Measurements from ENCODE around the gene TSSC4.

TSSC4 gene

GRCh38 chr11:2417856-2418692 is 17.5 kb downstream of the TSSC4 start:
- no peaks in the 10 kb centered on the region for H3K4me1 ChIP-seq (ENCODE audit: control insufficient read depth, low read depth, low read length)
- H3K27ac ChIP-seq (ENCODE audit: low read length) = no peak overlapping the region
- no peak overlapping the region for H3K9ac ChIP-seq (ENCODE audit: low read length)
- no peaks in the 10 kb centered on the region for H3K36me3 ChIP-seq (ENCODE audit: control insufficient read depth, low read depth, low read length)
- H3K9me3 ChIP-seq (ENCODE audit: control insufficient read depth, low read depth, low read length) = no peaks in the 10 kb centered on the region
- no peaks in the 10 kb centered on the region for H3K27me3 ChIP-seq (ENCODE audit: control insufficient read depth, insufficient read depth, low read length)
- H3K4me3 ChIP-seq (ENCODE audit: low read length) = no peak overlapping the region

- Histone ChIP-seq H3K27ac (ENCODE audit: low read length) (no peak overlapping the region), H3K4me3 (ENCODE audit: low read length) (no peak overlapping the region), H3K27me3 (ENCODE audit: control insufficient read depth, insufficient read depth, low read length) (no peaks in the 10 kb centered on the region), H3K4me1 (ENCODE audit: control insufficient read depth, low read depth, low read length) (no peaks in the 10 kb centered on the region), H3K9me3 (ENCODE audit: control insufficient read depth, low read depth, low read length) (no peaks in the 10 kb centered on the region), H3K9ac (ENCODE audit: low read length) (no peak overlapping the region), H3K36me3 (ENCODE audit: control insufficient read depth, low read depth, low read length) (no peaks in the 10 kb centered on the region)
Observed at GRCh38 chr11:2418693-2419360, 18.3 kb downstream of the TSSC4 start.

- Histone ChIP-seq H3K27ac (ENCODE audit: low read length) (no peak overlapping the region), H3K4me3 (ENCODE audit: low read length) (no peak overlapping the region), H3K36me3 (ENCODE audit: control insufficient read depth, low read depth, low read length) (no peaks in the 10 kb centered on the region), H3K9ac (ENCODE audit: low read length) (no peak overlapping the region), H3K4me1 (ENCODE audit: control insufficient read depth, low read depth, low read length) (no peaks in the 10 kb centered on the region), H3K27me3 (ENCODE audit: control insufficient read depth, insufficient read depth, low read length) (no peaks in the 10 kb centered on the region), H3K9me3 (ENCODE audit: control insufficient read depth, low read depth, low read length) (no peaks in the 10 kb centered on the region)
Observed at GRCh38 chr11:2419638-2420501, 19.3 kb downstream of the TSSC4 start.

GRCh38 chr11:2420502-2421225 is 20.1 kb downstream of the TSSC4 start:
- Histone ChIP-seq H3K27me3 (ENCODE audit: control insufficient read depth, insufficient read depth, low read length) (no peaks in the 10 kb centered on the region), H3K36me3 (ENCODE audit: control insufficient read depth, low read depth, low read length) (no peaks in the 10 kb centered on the region), H3K9me3 (ENCODE audit: control insufficient read depth, low read depth, low read length) (no peaks in the 10 kb centered on the region), H3K9ac (ENCODE audit: low read length) (no peak overlapping the region), H3K4me1 (ENCODE audit: control insufficient read depth, low read depth, low read length) (no peaks in the 10 kb centered on the region), H3K27ac (ENCODE audit: low read length) (no peak overlapping the region), H3K4me3 (ENCODE audit: low read length) (no peak overlapping the region)

DNA sequence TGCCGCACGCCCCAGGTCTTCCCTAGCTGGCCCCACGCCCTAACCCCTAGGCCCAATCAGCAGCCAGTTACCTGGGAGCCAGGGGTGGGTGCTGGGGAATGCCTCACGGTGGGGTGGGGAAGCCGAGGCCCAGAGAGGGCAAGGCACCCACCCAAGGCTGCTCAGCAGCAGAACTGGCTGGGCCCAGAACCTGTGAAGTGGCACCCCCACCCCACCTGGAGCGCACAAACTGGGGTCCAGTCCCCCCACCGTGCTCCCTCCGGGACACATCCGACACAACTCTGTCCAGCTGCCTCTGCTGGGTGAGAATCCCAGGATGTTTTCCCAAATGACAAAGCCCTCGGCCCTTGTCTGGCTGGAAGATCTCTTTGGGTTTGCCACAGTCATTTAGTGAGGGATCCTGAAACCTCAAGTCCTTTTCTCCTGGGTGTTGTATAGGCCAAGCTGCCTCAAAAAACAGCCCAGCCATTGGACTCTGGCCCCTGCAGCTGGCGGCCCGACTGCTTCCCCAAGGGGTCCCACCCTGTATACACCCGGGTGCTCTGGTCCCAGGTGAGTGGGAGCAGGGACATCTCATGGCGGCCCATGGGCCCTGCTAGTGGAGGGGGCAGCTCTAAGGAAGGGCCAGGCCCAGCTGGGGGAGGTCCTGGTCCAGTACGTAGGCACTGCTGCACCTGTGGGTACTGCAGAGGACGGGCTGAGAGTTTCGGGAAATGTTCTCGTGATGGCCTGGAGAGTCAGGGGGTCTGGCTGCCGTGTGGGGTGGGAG is 20.9 kb downstream of the TSSC4 start:
- H3K27me3 ChIP-seq (ENCODE audit: control insufficient read depth, insufficient read depth, low read length) = no peaks in the 10 kb centered on the region
- H3K4me3 ChIP-seq (ENCODE audit: low read length) = no peak overlapping the region
- H3K9ac ChIP-seq (ENCODE audit: low read length) = no peak overlapping the region
- H3K9me3 ChIP-seq (ENCODE audit: control insufficient read depth, low read depth, low read length) = no peaks in the 10 kb centered on the region
- H3K27ac ChIP-seq (ENCODE audit: low read length) = no peak overlapping the region
- no peaks in the 10 kb centered on the region for H3K4me1 ChIP-seq (ENCODE audit: control insufficient read depth, low read depth, low read length)
- no peaks in the 10 kb centered on the region for H3K36me3 ChIP-seq (ENCODE audit: control insufficient read depth, low read depth, low read length)

DNA sequence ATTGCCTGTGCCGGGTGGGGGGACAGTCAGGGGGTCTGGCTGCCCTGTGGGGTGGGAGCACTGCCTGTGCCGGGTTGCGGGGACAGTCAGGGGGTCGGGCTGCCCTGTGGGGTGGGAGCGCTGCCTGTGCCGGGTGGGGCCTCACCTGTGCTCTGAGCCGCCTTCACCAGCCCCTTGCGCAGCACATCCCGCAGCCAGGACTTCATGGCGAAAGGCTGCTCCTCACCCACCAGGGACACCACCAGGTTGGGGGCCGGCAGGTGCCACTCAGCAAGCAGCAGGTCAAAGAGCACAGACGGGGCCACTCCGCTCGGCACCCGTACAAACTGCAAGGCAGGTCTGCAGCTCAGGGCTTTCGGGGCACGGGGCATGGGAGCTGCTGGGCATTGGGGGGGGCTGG is 21.4 kb downstream of the TSSC4 start:
- Histone ChIP-seq H3K36me3 (ENCODE audit: control insufficient read depth, low read depth, low read length) (no peaks in the 10 kb centered on the region), H3K4me3 (ENCODE audit: low read length) (no peak overlapping the region), H3K27me3 (ENCODE audit: control insufficient read depth, insufficient read depth, low read length) (no peaks in the 10 kb centered on the region), H3K9ac (ENCODE audit: low read length) (no peak overlapping the region), H3K9me3 (ENCODE audit: control insufficient read depth, low read depth, low read length) (no peaks in the 10 kb centered on the region), H3K4me1 (ENCODE audit: control insufficient read depth, low read depth, low read length) (no peaks in the 10 kb centered on the region), H3K27ac (ENCODE audit: low read length) (no peak overlapping the region)

GRCh38 chr11:2422461-2423156 is 22.1 kb downstream of the TSSC4 start:
- H3K4me1 ChIP-seq (ENCODE audit: control insufficient read depth, low read depth, low read length) = no peaks in the 10 kb centered on the region
- H3K27ac ChIP-seq (ENCODE audit: low read length) = no peak overlapping the region
- no peak overlapping the region for H3K4me3 ChIP-seq (ENCODE audit: low read length)
- no peaks in the 10 kb centered on the region for H3K36me3 ChIP-seq (ENCODE audit: control insufficient read depth, low read depth, low read length)
- no peaks in the 10 kb centered on the region for H3K9me3 ChIP-seq (ENCODE audit: control insufficient read depth, low read depth, low read length)
- no peaks in the 10 kb centered on the region for H3K27me3 ChIP-seq (ENCODE audit: control insufficient read depth, insufficient read depth, low read length)
- H3K9ac ChIP-seq (ENCODE audit: low read length) = no peak overlapping the region

DNA sequence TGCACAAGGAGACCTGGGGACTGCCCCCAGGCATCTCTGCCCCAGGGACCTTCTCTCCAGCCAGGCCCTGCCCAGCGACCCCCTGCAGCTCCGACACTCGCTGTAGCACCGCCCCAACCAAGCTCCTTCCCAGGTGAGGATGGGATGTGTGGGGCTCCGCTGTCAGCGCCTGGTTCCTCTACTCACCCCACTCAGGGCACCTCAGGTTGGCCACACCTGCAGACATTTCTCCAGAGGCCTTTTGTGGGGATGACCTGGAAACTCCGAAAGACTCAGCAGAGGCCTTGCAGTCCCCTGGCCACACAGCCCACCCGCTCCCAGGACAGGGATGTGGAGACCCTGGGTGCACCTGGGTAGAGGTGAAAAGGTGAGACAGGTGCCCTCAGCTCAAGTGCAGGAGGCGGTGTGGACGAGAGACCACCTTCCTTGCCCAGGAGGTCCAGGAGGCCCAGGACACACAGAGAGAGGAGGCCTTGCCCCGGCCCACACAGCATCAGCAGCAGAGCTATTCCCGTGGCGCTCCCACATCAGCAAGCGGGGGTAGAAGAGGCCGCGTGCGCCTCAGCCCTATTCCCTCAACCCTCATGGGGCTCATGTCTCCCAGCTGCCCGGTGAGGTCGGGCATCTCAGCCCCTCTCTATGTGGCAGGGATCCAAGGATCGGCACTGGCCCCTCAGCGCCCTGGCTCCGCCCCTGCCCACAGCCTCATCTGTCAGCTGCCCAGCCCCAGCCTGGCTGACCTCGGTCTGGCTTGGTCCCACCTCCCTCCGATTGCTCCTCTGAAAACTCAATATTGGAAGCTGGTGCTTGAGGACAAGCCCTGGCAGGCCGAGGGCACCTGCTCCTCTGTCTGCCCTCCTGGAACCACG is 22.8 kb downstream of the TSSC4 start:
- Histone ChIP-seq H3K9ac (ENCODE audit: low read length) (no peak overlapping the region), H3K27ac (ENCODE audit: low read length) (no peak overlapping the region), H3K27me3 (ENCODE audit: control insufficient read depth, insufficient read depth, low read length) (no peaks in the 10 kb centered on the region), H3K36me3 (ENCODE audit: control insufficient read depth, low read depth, low read length) (no peaks in the 10 kb centered on the region), H3K4me1 (ENCODE audit: control insufficient read depth, low read depth, low read length) (no peaks in the 10 kb centered on the region), H3K4me3 (ENCODE audit: low read length) (no peak overlapping the region), H3K9me3 (ENCODE audit: control insufficient read depth, low read depth, low read length) (no peaks in the 10 kb centered on the region)

DNA sequence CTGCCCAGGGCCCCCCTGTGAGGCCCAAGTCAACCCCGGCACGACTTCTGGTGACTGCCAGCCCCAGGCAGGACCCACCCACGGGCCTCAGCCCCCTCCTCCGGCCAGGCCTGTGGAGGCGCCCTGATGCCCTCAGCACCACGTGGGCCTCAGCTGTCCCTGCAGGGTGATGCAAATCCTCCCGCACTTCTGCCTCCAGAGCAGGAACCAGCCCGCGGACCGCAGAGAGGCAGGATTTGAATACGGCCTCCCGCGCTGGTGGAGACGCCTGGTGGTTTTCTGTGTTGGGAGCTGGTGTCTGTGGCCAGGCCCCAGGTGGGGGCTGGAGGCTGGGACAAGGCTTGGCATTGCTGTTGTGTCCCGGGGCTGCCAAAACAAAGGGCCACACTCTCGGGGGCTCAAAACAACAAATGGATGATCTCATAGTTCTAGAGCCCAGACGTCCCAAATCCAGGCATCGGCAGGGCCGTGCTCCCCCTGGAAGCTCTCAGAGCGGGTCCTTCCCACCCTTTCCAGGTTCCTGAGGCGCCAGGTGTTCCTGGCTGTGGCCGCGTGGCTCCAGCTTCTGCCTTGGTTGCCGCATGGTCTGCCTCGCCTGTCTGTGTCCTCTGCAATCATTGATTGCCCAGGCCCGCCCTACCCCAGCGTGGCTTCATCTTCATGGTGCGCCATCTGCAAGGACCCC is 24.4 kb downstream of the TSSC4 start:
- H3K4me3 ChIP-seq (ENCODE audit: low read length) = no peak overlapping the region
- no peaks in the 10 kb centered on the region for H3K27me3 ChIP-seq (ENCODE audit: control insufficient read depth, insufficient read depth, low read length)
- no peaks in the 10 kb centered on the region for H3K36me3 ChIP-seq (ENCODE audit: control insufficient read depth, low read depth, low read length)
- H3K9ac ChIP-seq (ENCODE audit: low read length) = no peak overlapping the region
- no peaks in the 10 kb centered on the region for H3K9me3 ChIP-seq (ENCODE audit: control insufficient read depth, low read depth, low read length)
- H3K4me1 ChIP-seq (ENCODE audit: control insufficient read depth, low read depth, low read length) = no peaks in the 10 kb centered on the region
- no peak overlapping the region for H3K27ac ChIP-seq (ENCODE audit: low read length)
